OCI-LY3 (cell line): ENCODE measurements around the gene HOXA7.

Experiments used
- H2AFZ ChIP-seq: fragments of 200-600, 300-600 bp; shearing (Covaris generic); 2 replicates; pipeline ENCODE4 v1.6.0; 2014; ENCODE audit warnings: antibody characterized with exemption, low read depth, low read length
- H3K27ac ChIP-seq: fragments of 200-600, 300-600 bp; sonication (generic); 2 replicates; pipeline ENCODE4 v1.5.1; 2014; ENCODE audit warnings: mild to moderate bottlenecking, low read length, moderate library complexity, mixed read lengths
- H3K27me3 ChIP-seq: fragments of 200-600, 300-600 bp; sonication (generic); 2 replicates; pipeline ENCODE4 v1.6.1; 2014; ENCODE audit warnings: low read depth, low read length, mixed read lengths
- H3K36me3 ChIP-seq: fragments of 200-600, 300-600 bp; sonication (generic); replicated peaks from 2 replicates; pipeline ENCODE3; 2014; ENCODE audit warnings: low read depth, low read length, mixed read lengths
- H3K4me1 ChIP-seq: fragments of 300-600, 200-600 bp; sonication (generic); 2 replicates; pipeline ENCODE4 v1.6.1; 2014; ENCODE audit warnings: low read length, mixed read lengths
- H3K4me2 ChIP-seq: fragments of 200-600, 300-600 bp; sonication (generic); 2 replicates; pipeline ENCODE4 v1.6.1; 2014; ENCODE audit warnings: low read length, mixed read lengths
- H3K4me3 ChIP-seq: fragments of 300-600, 200-600 bp; sonication (generic); 2 replicates; pipeline ENCODE4 v1.5.1; 2014; ENCODE audit warnings: antibody characterized with exemption, mild to moderate bottlenecking, low read length, moderate library complexity
- H3K79me2 ChIP-seq: fragments of 300-600, 200-600 bp; shearing (Covaris generic); 2 replicates; pipeline ENCODE4 v1.6.1; 2014; ENCODE audit warnings: mild to moderate bottlenecking, low read length, mixed read lengths
- H3K9ac ChIP-seq: fragments of 300-600, 200-600 bp; shearing (Covaris generic); 2 replicates; pipeline ENCODE4 v1.6.0; 2014; ENCODE audit warnings: mild to moderate bottlenecking, low read length, moderate library complexity
- H3K9me3 ChIP-seq: fragments of 200-600, 300-600 bp; shearing (Covaris generic); 2 replicates; pipeline ENCODE4 v1.6.1; 2014; ENCODE audit warnings: low read length, mixed read lengths; ENCODE audit not compliant: insufficient read depth
- H4K20me1 ChIP-seq: fragments of 200-600, 300-600 bp; sonication (generic); 2 replicates; pipeline ENCODE4 v1.6.1; 2016; ENCODE audit warnings: low read length, mixed read lengths; ENCODE audit not compliant: insufficient read depth
- EZH2phosphoT487 ChIP-seq: fragments of 200-600 bp; shearing (Covaris generic); IDR thresholded peaks from 2 replicates; pipeline ENCODE4 v1.6.1; 2018; ENCODE audit warnings: antibody characterized with exemption, mixed run types, low read depth
- TF ChIP-seq, protein P1 (sequence below): fragments of 200-600, 300-600 bp; sonication (generic); IDR thresholded peaks from 2 replicates; pipeline ENCODE4 v1.5.1; 2014; ENCODE audit warnings: antibody characterized with exemption, low read length, low read depth

The HOXA7 gene

DNA sequence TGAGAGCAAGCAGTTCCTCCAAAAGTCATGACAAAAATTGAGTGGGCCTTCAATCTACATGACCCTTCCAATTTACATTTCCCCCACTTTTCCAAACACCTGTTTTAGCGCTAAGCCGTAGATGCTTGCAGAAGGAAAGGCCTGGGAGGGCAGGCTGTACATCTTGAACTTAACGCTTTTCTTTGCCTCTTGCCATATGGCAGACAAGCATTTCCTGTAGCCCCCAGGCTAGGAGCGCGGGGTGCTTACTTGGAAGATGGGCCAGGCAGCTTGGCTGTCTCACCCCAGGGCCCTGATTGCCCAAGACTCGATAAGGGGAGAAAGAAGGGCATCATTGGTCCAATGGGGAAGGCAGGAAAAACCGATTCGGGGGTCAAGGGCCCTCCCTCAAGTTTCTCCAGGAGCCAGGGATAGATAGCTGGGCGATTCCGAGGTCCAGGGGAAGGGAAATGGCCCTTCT is 15.9 kb upstream of the HOXA7 start:
- Histone ChIP-seq H3K36me3 (no peaks in the 10 kb centered on the region), H4K20me1 (no peaks in the 10 kb centered on the region), H3K27ac (no peak overlapping the region), H3K9me3 (no peaks in the 10 kb centered on the region), H3K27me3 (no peaks in the 10 kb centered on the region), H3K4me3 (no peak overlapping the region), H3K79me2 (no peaks in the 10 kb centered on the region), H3K4me2 (no peak overlapping the region), H2AFZ (no peak overlapping the region), H3K9ac (no peak overlapping the region), H3K4me1 (no peaks in the 10 kb centered on the region)
- TF ChIP-seq, protein P1, sequence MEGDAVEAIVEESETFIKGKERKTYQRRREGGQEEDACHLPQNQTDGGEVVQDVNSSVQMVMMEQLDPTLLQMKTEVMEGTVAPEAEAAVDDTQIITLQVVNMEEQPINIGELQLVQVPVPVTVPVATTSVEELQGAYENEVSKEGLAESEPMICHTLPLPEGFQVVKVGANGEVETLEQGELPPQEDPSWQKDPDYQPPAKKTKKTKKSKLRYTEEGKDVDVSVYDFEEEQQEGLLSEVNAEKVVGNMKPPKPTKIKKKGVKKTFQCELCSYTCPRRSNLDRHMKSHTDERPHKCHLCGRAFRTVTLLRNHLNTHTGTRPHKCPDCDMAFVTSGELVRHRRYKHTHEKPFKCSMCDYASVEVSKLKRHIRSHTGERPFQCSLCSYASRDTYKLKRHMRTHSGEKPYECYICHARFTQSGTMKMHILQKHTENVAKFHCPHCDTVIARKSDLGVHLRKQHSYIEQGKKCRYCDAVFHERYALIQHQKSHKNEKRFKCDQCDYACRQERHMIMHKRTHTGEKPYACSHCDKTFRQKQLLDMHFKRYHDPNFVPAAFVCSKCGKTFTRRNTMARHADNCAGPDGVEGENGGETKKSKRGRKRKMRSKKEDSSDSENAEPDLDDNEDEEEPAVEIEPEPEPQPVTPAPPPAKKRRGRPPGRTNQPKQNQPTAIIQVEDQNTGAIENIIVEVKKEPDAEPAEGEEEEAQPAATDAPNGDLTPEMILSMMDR, result no peak
- no peak for TF ChIP-seq EZH2phosphoT487

DNA sequence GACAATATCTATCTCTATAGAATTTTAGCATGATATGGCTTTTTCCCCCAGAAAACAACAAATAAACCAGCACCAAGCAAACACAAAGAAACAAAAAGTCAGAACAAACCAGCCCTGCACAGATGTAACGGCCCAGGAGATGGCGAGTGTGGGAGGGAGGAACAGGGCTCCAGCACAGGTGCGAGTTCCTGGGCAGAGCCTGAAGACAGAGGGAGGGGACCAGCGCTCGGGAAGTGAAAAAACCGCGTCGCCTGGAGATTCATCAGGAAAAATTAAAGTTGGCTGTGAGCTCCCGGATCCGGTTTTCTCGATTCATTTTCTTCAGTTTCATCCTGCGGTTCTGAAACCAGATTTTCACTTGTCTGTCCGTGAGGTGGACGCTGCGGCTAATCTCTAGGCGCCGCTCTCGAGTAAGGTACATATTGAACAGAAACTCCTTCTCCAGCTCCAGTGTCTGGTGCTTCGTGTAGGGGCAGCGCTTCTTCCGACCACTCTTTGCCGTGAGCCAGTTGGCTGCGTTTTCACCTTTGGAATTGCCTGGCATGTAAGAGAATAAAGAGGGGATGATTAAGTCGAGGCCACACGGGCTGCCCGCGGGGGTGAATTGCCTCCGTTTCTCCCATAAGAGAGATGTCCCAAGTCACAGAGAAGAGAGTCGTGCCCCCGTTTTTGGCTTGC is 15.3 kb upstream of the HOXA7 start:
- Histone ChIP-seq H3K4me3 (no peak overlapping the region), H3K9ac (no peak overlapping the region), H3K4me2 (no peak overlapping the region), H3K9me3 (no peaks in the 10 kb centered on the region), H2AFZ (no peak overlapping the region), H4K20me1 (no peaks in the 10 kb centered on the region), H3K27ac (no peak overlapping the region), H3K4me1 (no peaks in the 10 kb centered on the region), H3K79me2 (no peaks in the 10 kb centered on the region), H3K36me3 (no peaks in the 10 kb centered on the region), H3K27me3 (no peaks in the 10 kb centered on the region)
- TF ChIP-seq EZH2phosphoT487, result no peak

DNA sequence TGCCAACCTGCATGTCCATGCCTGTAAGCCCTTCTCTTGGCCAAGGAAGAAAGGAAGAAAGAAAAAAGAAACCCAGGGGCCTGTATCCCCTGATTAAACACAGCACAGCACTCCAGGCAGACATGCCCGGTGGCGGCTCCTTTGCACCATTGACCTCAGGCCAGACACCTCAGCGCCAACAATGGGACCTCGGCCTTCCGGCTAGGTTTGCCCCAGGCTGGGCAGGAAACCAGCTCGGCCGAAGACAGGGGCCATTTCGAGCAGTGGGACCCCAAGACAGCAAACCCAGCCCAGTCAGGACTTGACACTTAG is 14.8 kb upstream of the HOXA7 start:
- TF ChIP-seq EZH2phosphoT487, result no peak
- TF ChIP-seq, protein P1, result no peak
- Histone ChIP-seq H3K27me3 (no peaks in the 10 kb centered on the region), H3K4me3 (no peak overlapping the region), H3K9me3 (no peaks in the 10 kb centered on the region), H3K79me2 (no peaks in the 10 kb centered on the region), H3K27ac (no peak overlapping the region), H3K4me2 (no peak overlapping the region), H2AFZ (no peak overlapping the region), H3K4me1 (no peaks in the 10 kb centered on the region), H3K9ac (no peak overlapping the region), H3K36me3 (no peaks in the 10 kb centered on the region), H4K20me1 (no peaks in the 10 kb centered on the region)

DNA sequence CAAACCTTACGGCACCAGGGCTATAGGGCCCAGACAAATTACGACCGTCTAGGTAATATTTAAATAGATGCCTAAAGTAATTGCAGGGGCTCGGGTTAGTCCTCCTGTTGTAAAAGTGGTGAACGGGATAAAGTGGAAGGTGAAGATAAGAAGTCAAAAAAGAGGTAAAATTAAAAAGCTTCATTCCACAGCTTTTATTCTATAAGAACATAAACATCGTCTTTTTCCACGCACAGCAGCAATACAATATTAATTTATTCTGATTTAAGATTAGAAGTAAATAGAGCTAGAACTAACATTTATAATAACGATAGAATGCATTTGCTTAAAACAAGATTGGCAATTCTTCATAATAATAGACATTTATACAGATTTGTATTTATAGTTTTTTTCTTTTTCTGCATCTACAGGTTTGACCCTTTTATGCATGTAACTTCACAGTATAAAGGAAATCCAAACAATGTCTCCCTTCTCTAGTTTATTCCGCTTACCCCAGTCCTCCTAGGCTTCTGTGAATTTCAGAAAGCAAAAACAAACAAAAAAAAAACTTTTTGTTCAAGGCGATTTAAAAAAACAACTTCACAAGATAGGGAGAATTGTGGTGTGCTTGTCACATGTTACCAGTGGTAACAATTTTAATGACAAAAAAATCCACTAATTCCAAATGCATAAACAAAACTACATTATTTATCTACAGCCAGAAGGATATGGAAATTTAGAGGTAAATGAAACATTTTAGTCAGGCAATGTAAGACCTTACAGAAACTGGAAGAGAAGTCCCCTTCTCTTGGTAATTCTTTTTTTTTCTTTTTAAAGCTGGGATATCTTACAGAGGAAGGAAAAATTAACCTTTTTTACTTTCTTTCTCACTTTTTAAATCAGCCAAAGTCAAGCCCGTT is 14.2 kb upstream of the HOXA7 start:
- no peak overlapping the region for H3K9ac ChIP-seq
- no peaks in the 10 kb centered on the region for H3K36me3 ChIP-seq
- H3K4me2 ChIP-seq, result no peak overlapping the region
- TF ChIP-seq EZH2phosphoT487, result no peak
- TF ChIP-seq, protein P1, result no peak
- no peaks in the 10 kb centered on the region for H3K79me2 ChIP-seq
- H3K9me3 ChIP-seq, result no peaks in the 10 kb centered on the region
- H2AFZ ChIP-seq, result no peak overlapping the region
- H4K20me1 ChIP-seq, result no peaks in the 10 kb centered on the region
- H3K27me3 ChIP-seq, result no peaks in the 10 kb centered on the region
- no peaks in the 10 kb centered on the region for H3K4me1 ChIP-seq
- no peak overlapping the region for H3K4me3 ChIP-seq
- no peak overlapping the region for H3K27ac ChIP-seq
